Keratinocyte (primary cell): ENCODE measurements around the gene DYNLT1. TPM values are rescaled to one million over a fixed set of nuclear protein-coding genes. Genes with fewer than 3 reads are reported as not detected.

Experiments used
- DNase-seq: peaks from one replicate; pipeline ENCODE4 v3.0.0-alpha.2; 2011; ENCODE audit warnings: low read depth, missing footprints, low spot score
- FAIRE-seq: peaks from 2 replicates; lab custom pipeline; 2011; peaks lifted over from hg19 to GRCh38; lab: Jason Lieb, UNC
- H2AFZ ChIP-seq: 2 replicates; pipeline ENCODE4 v1.6.0; 2012; ENCODE audit warnings: low read length, control low read depth, inconsistent platforms; ENCODE audit not compliant: control insufficient read depth
- H3K27ac ChIP-seq: 2 replicates; pipeline ENCODE4 v1.5.1; 2011; ENCODE audit warnings: low read length; ENCODE audit not compliant: control insufficient read depth, insufficient read depth
- H3K27me3 ChIP-seq: 3 replicates; pipeline ENCODE4 v1.6.0; 2011; ENCODE audit warnings: low read length; ENCODE audit not compliant: control insufficient read depth, insufficient read depth; ENCODE audit errors: extremely low read depth
- H3K36me3 ChIP-seq, 2 experiments: 2 replicates in 1 of 2; 3 replicates in 1 of 2; pipeline ENCODE4 v1.5.1; 2011; ENCODE audit warnings: low read length in 2 of 2, mild to moderate bottlenecking in 1 of 2; ENCODE audit not compliant: control insufficient read depth in 2 of 2, insufficient read depth in 2 of 2; ENCODE audit errors: extremely low read depth in 1 of 2
- H3K4me1 ChIP-seq: 3 replicates; pipeline ENCODE4 v1.5.1; 2011; ENCODE audit warnings: low read length; ENCODE audit not compliant: control insufficient read depth, insufficient read depth; ENCODE audit errors: extremely low read depth
- H3K4me2 ChIP-seq: 3 replicates; pipeline ENCODE4 v1.6.0; 2011; ENCODE audit warnings: low read depth, low read length; ENCODE audit not compliant: control insufficient read depth, insufficient read depth; ENCODE audit errors: extremely low read depth
- H3K4me3 ChIP-seq, 3 experiments: fragments of 200-600 bp in 1 of 3; sonication (generic) in 1 of 3; 2 replicates in 2 of 3; 3 replicates in 1 of 3; pipeline ENCODE4 v1.5.1; 2011 to 2016; ENCODE audit warnings: low read length in 3 of 3, mild to moderate bottlenecking in 3 of 3, control low read depth in 2 of 3, inconsistent platforms in 1 of 3, low read depth in 1 of 3, mixed read lengths in 1 of 3, mixed run types in 1 of 3, moderate library complexity in 1 of 3; ENCODE audit not compliant: control insufficient read depth in 2 of 3, insufficient read depth in 2 of 3; ENCODE audit errors: extremely low read depth in 1 of 3
- H3K79me2 ChIP-seq: 2 replicates; pipeline ENCODE4 v1.6.0; 2012; ENCODE audit warnings: low read length; ENCODE audit not compliant: control insufficient read depth, insufficient read depth
- H3K9ac ChIP-seq: 3 replicates; pipeline ENCODE4 v1.6.0; 2011; ENCODE audit warnings: low read length; ENCODE audit not compliant: control insufficient read depth, insufficient read depth; ENCODE audit errors: extremely low read depth
- H3K9me1 ChIP-seq: 3 replicates; pipeline ENCODE4 v1.6.0; 2011; ENCODE audit warnings: low read length; ENCODE audit not compliant: control insufficient read depth, insufficient read depth; ENCODE audit errors: extremely low read depth
- H3K9me3 ChIP-seq: 2 replicates; pipeline ENCODE4 v1.5.1; 2012; ENCODE audit warnings: low read depth, low read length; ENCODE audit not compliant: control insufficient read depth
- H4K20me1 ChIP-seq: 3 replicates; pipeline ENCODE4 v1.6.0; 2011; ENCODE audit warnings: low read length; ENCODE audit not compliant: control insufficient read depth, insufficient read depth; ENCODE audit errors: extremely low read depth
- CTCF ChIP-seq, 3 experiments: IDR thresholded peaks in 1 of 3; conservative IDR thresholded peaks in 1 of 3; optimal IDR thresholded peaks in 1 of 3; 2 replicates in 2 of 3; 3 replicates in 1 of 3; pipeline versions ENCODE3 to v1.5.1; 2011; ENCODE audit warnings: low read length in 3 of 3, mild to moderate bottlenecking in 3 of 3, moderate library complexity in 2 of 3, control low read depth in 1 of 3, inconsistent platforms in 1 of 3; ENCODE audit not compliant: insufficient read depth in 2 of 3; ENCODE audit errors: extremely low read depth in 1 of 3
- EZH2 ChIP-seq: IDR thresholded peaks from one replicate; pipeline ENCODE4 v1.6.1; 2012; ENCODE audit warnings: inconsistent platforms, mild to moderate bottlenecking, low read length, moderate library complexity
- dilution Hi-C: fragments of 300-500 bp; cut with MboI; formaldehyde crosslinking; loops from one replicate; pipeline ENCODE4 v1.7.0; 2020; ENCODE audit warnings: low sequenced_read_pairs; ENCODE audit not compliant: extremely low pct_ligation_motif_present
- polyA plus RNA-seq, 5 experiments: library from polyadenylated mRNA; depleted of rRNA in 3 of 5; stranded (reverse) in 3 of 5; stranded (forward) in 1 of 5; unstranded in 1 of 5; fragments of >200 nt; gene quantifications; 1 replicate in 1 of 5; 2 replicates in 3 of 5; 3 replicates in 1 of 5; pipeline versions ENCODE4 v1.2.1 to v1.2.3, GENCODE V29; 2011 to 2012; ENCODE audit warnings: missing spikeins in 2 of 5, low read depth in 1 of 5, low replicate concordance in 1 of 5

Gene DYNLT1
- polyA plus RNA-seq, 1 donor (not counting 4 experiments of a cell fraction or from before 2014, with no cell fraction given): 354 TPM

- H3K9me3 ChIP-seq: no peaks in the 10 kb centered on the region
- TF ChIP-seq EZH2 (no peak), CTCF (optimal IDR thresholded peaks at IDR 0.05 in 1 of 3, IDR thresholded peaks at IDR 0.05 in 1 of 3, conservative IDR thresholded peaks at IDR 0.05 in 1 of 3; ENCODE audit: extremely low read depth in 1 of 3, insufficient read depth in 2 of 3, low read length in 3 of 3) (no peak)
- H4K20me1 ChIP-seq: no peaks in the 10 kb centered on the region
- H2AFZ ChIP-seq: no peak overlapping the region
- H3K36me3 ChIP-seq: no peaks in the 10 kb centered on the region
- FAIRE-seq (no peak), DNase-seq (no peak)
- H3K9ac ChIP-seq: no peak overlapping the region
- no peak overlapping the region for H3K4me3 ChIP-seq
- H3K4me1 ChIP-seq: no peaks in the 10 kb centered on the region
- dilution Hi-C loops: no loop called here
- H3K79me2 ChIP-seq: no peaks in the 10 kb centered on the region
- no peaks in the 10 kb centered on the region for H3K9me1 ChIP-seq
- no peaks in the 10 kb centered on the region for H3K27me3 ChIP-seq
- H3K4me2 ChIP-seq: no peak overlapping the region
- H3K27ac ChIP-seq: no peak overlapping the region
Observed at GRCh38 chr6:158680481-158680880, 35.9 kb upstream of the DYNLT1 start.

DNA sequence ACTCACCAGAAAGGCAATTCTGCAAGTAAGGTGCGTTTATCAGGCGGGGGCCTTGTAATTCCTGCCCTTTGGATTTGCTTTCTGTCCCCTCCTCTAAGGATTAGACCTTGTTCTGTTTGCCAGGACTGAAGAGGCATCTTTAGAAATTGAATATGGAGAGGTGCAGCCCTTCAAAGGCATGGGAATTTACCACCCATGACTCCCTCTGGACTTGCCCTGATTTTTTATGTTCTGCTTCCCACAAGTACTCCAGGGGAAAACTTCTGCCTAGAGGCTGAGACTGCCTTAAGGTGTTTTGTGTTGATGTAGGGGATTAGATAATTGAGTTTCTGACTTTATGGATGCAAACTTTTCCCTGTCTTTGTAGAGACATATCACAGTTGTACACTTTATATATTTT is 35.5 kb upstream of the DYNLT1 start:
- Histone ChIP-seq H3K9me1 (no peaks in the 10 kb centered on the region), H3K4me2 (no peak overlapping the region), H3K27me3 (no peaks in the 10 kb centered on the region), H3K4me1 (no peaks in the 10 kb centered on the region), H3K36me3 (no peaks in the 10 kb centered on the region), H3K4me3 (no peak overlapping the region), H4K20me1 (no peaks in the 10 kb centered on the region), H3K9me3 (no peaks in the 10 kb centered on the region), H3K79me2 (no peaks in the 10 kb centered on the region), H2AFZ (no peak overlapping the region), H3K27ac (no peak overlapping the region), H3K9ac (no peak overlapping the region)
- dilution Hi-C loops: no loop called here
- FAIRE-seq (no peak), DNase-seq (no peak)
- no peak for TF ChIP-seq CTCF (optimal IDR thresholded peaks at IDR 0.05 in 1 of 3, IDR thresholded peaks at IDR 0.05 in 1 of 3, conservative IDR thresholded peaks at IDR 0.05 in 1 of 3; ENCODE audit: extremely low read depth in 1 of 3, insufficient read depth in 2 of 3, low read length in 3 of 3)
- no peak for TF ChIP-seq EZH2
